CD14-positive monocyte (primary cell): ENCODE results near the gene PKIB. TPM values are rescaled to one million over a fixed set of nuclear protein-coding genes. Genes with fewer than 3 reads are reported as not detected.

Source experiments
- DNase-seq, 3 donors: peaks; one replicate each; pipeline ENCODE4 v3.0.0-alpha.2; 2011 to 2022
- H2AFZ ChIP-seq: 2 replicates; pipeline ENCODE4 v1.6.0; 2012; ENCODE audit warnings: mild to moderate bottlenecking, low read depth, low read length, inconsistent platforms; ENCODE audit not compliant: insufficient read depth, poor library complexity, severe bottlenecking
- H3K27ac ChIP-seq, 2 donors: 1 replicate in 1 of 2; 2 replicates in 1 of 2; pipeline ENCODE4 v1.5.1; 2012 to 2013; ENCODE audit warnings: low read length in 2 of 2, control low read depth in 1 of 2, inconsistent platforms in 1 of 2, low read depth in 1 of 2, mild to moderate bottlenecking in 1 of 2
- H3K27me3 ChIP-seq, 2 donors: one replicate each; pipeline versions ENCODE4 v1.6.0 to v1.6.1; 2011 to 2013; ENCODE audit warnings: low read length in 2 of 2; ENCODE audit not compliant: control insufficient read depth in 2 of 2, insufficient read depth in 2 of 2
- H3K36me3 ChIP-seq, 2 donors: replicated peaks in 1 of 2; 1 replicate in 1 of 2; 2 replicates in 1 of 2; pipeline versions ENCODE4 v1.5.1 to v1.6.1; 2012 to 2013; ENCODE audit warnings: low read length in 2 of 2, control low read depth in 1 of 2, inconsistent platforms in 1 of 2, mild to moderate bottlenecking in 1 of 2; ENCODE audit not compliant: insufficient read depth in 2 of 2, control insufficient read depth in 1 of 2
- H3K4me1 ChIP-seq, 2 donors: 1 replicate in 1 of 2; 2 replicates in 1 of 2; pipeline versions ENCODE4 v1.5.1 to v1.6.1; 2012 to 2013; ENCODE audit warnings: low read length in 2 of 2, control low read depth in 1 of 2, inconsistent platforms in 1 of 2, mild to moderate bottlenecking in 1 of 2, moderate library complexity in 1 of 2; ENCODE audit not compliant: insufficient read depth in 2 of 2, control insufficient read depth in 1 of 2
- H3K4me2 ChIP-seq: replicated peaks from 2 replicates; pipeline ENCODE3; 2012; ENCODE audit warnings: low read length, moderate library complexity, mild to moderate bottlenecking; ENCODE audit not compliant: poor library complexity, severe bottlenecking; ENCODE audit errors: extremely low read depth
- H3K4me3 ChIP-seq, 3 experiments: fragments of 200-600 bp in 1 of 3; sonication (generic) in 1 of 3; replicated peaks in 1 of 3; 1 replicate in 2 of 3; 2 replicates in 1 of 3; pipeline ENCODE4 v1.5.1; 2011 to 2013; ENCODE audit warnings: low read length in 3 of 3, mild to moderate bottlenecking in 3 of 3, control low read depth in 2 of 3, low read depth in 2 of 3, inconsistent platforms in 1 of 3, moderate library complexity in 1 of 3
- H3K79me2 ChIP-seq: 2 replicates; pipeline ENCODE4 v1.6.0; 2012; ENCODE audit warnings: mild to moderate bottlenecking, control low read depth, inconsistent platforms, low read length, moderate library complexity; ENCODE audit not compliant: insufficient read depth
- H3K9ac ChIP-seq: 2 replicates; pipeline ENCODE4 v1.6.0; 2017; ENCODE audit warnings: low read length, mild to moderate bottlenecking; ENCODE audit not compliant: insufficient read depth, poor library complexity, severe bottlenecking
- H3K9me3 ChIP-seq, 2 donors: replicated peaks in 1 of 2; 1 replicate in 1 of 2; 2 replicates in 1 of 2; pipeline versions ENCODE4 v1.5.1 to v1.6.1; 2012 to 2013; ENCODE audit warnings: low read length in 2 of 2, control low read depth in 1 of 2; ENCODE audit not compliant: control insufficient read depth in 1 of 2, insufficient read depth in 1 of 2
- H4K20me1 ChIP-seq: 2 replicates; pipeline ENCODE4 v1.6.0; 2012; ENCODE audit warnings: mild to moderate bottlenecking, low read length, control low read depth, moderate library complexity; ENCODE audit not compliant: insufficient read depth
- H3K27ac Mint-ChIP-seq, 7 donors: one replicate each; pipeline ENCODE4 v1.8.0; 2020; ENCODE audit warnings: mild to moderate bottlenecking in 7 of 7, mixed read lengths in 7 of 7, moderate library complexity in 6 of 7, inconsistent platforms in 2 of 7
- H3K27me3 Mint-ChIP-seq, 3 donors: one replicate each; pipeline ENCODE4 v1.8.0; 2021 to 2022; ENCODE audit warnings: low read depth in 3 of 3, mild to moderate bottlenecking in 3 of 3, mixed read lengths in 3 of 3, moderate library complexity in 3 of 3, inconsistent platforms in 1 of 3
- H3K36me3 Mint-ChIP-seq, 2 donors: one replicate each; pipeline ENCODE4 v1.8.0; 2020; ENCODE audit warnings: mixed read lengths in 2 of 2, inconsistent platforms in 1 of 2, mild to moderate bottlenecking in 1 of 2
- H3K4me1 Mint-ChIP-seq: one replicate; pipeline ENCODE4 v1.8.0; 2020; ENCODE audit warnings: mild to moderate bottlenecking, mixed read lengths
- H3K4me3 Mint-ChIP-seq, 2 donors: one replicate each; pipeline ENCODE4 v1.8.0; 2020; ENCODE audit warnings: mild to moderate bottlenecking in 2 of 2, mixed read lengths in 2 of 2, moderate library complexity in 1 of 2
- H3K9me3 Mint-ChIP-seq, 7 donors: one replicate each; pipeline ENCODE4 v1.8.0; 2020 to 2022; ENCODE audit warnings: mixed read lengths in 7 of 7, mild to moderate bottlenecking in 6 of 7, moderate library complexity in 6 of 7, inconsistent platforms in 2 of 7
- CTCF ChIP-seq: fragments of 200-600 bp; IDR thresholded peaks from one replicate; pipeline ENCODE4 v1.8.0; 2022; ENCODE audit warnings: antibody characterized with exemption, mild to moderate bottlenecking
- WGBS: methylation state at CpG from one replicate; pipeline ENCODE4 v1.1.5; 2013; ENCODE audit warnings: missing lambda C conversion rate; ENCODE audit not compliant: insufficient coverage; 5-methylcytosine and 5-hydroxymethylcytosine counted together
- intact Hi-C, 2 donors: fragments of 100-400 bp; cut with micrococcal nuclease; formaldehyde crosslinking; loops; one replicate each; pipeline versions ENCODE4 v1.15.0 to v1.15.1; 2023
- polyA plus RNA-seq, 3 donors: library from polyadenylated mRNA; depleted of rRNA in 1 of 3; unstranded in 2 of 3; stranded (reverse) in 1 of 3; fragments of 300-500 nt in 2 of 3; fragments of >200 nt in 1 of 3; fragmentation: Illumina TruSeq in 2 of 3; gene quantifications; 1 replicate in 2 of 3; 2 replicates in 1 of 3; pipeline ENCODE4 v1.2.3, GENCODE V29; 2012 to 2021

Gene PKIB
- polyA plus RNA-seq, 3 donors = 1.3 to 2.0 (median 1.4) TPM

GRCh38 chr6:122657601-122658000, 47.4 kb downstream of the PKIB start:
- no peaks in the 10 kb centered on the region for H3K4me1 Mint-ChIP-seq
- no peak for DNase-seq
- H3K4me3 Mint-ChIP-seq = no peak overlapping the region
- no peak for TF ChIP-seq CTCF
- no peaks in the 10 kb centered on the region for H4K20me1 ChIP-seq
- H3K36me3 Mint-ChIP-seq = no peaks in the 10 kb centered on the region
- H3K27ac ChIP-seq = no peak overlapping the region
- peaks cover 0 to 3% (median 0%) of the 10 kb centered on the region in 7 donors for H3K9me3 Mint-ChIP-seq
- no peaks in the 10 kb centered on the region for H3K4me1 ChIP-seq
- H3K27ac Mint-ChIP-seq = no peak overlapping the region
- no peak overlapping the region for H3K4me3 ChIP-seq
- H3K4me2 ChIP-seq = no peak overlapping the region
- H2AFZ ChIP-seq = no peak overlapping the region
- H3K27me3 Mint-ChIP-seq = peaks cover 0 to 2% (median 2%) of the 10 kb centered on the region in 3 donors
- no peaks in the 10 kb centered on the region for H3K9me3 ChIP-seq
- no CpG with 5 or more reads among the region's 1 CpG for WGBS
- no peak overlapping the region for H3K9ac ChIP-seq
- no peaks in the 10 kb centered on the region for H3K79me2 ChIP-seq
- no peaks in the 10 kb centered on the region for H3K27me3 ChIP-seq
- intact Hi-C loops = no loop called here
- H3K36me3 ChIP-seq = no peaks in the 10 kb centered on the region

- no peak overlapping the region for H3K4me3 Mint-ChIP-seq
- H3K36me3 ChIP-seq = no peaks in the 10 kb centered on the region
- H3K4me1 Mint-ChIP-seq = no peaks in the 10 kb centered on the region
- H3K4me1 ChIP-seq = no peaks in the 10 kb centered on the region
- no peak for DNase-seq
- no peaks in the 10 kb centered on the region for H4K20me1 ChIP-seq
- no peak for TF ChIP-seq CTCF
- H2AFZ ChIP-seq = no peak overlapping the region
- H3K79me2 ChIP-seq = no peaks in the 10 kb centered on the region
- no peak overlapping the region for H3K27ac ChIP-seq
- intact Hi-C loops = no loop called here
- no peak overlapping the region for H3K27ac Mint-ChIP-seq
- no peak overlapping the region for H3K9ac ChIP-seq
- H3K9me3 ChIP-seq = no peaks in the 10 kb centered on the region
- no peak overlapping the region for H3K4me3 ChIP-seq
- H3K4me2 ChIP-seq = no peak overlapping the region
- H3K9me3 Mint-ChIP-seq = peaks cover 0 to 3% (median 0%) of the 10 kb centered on the region in 7 donors
- peaks cover 0 to 2% (median 1%) of the 10 kb centered on the region in 3 donors for H3K27me3 Mint-ChIP-seq
- H3K36me3 Mint-ChIP-seq = no peaks in the 10 kb centered on the region
- WGBS = no CpG with 5 or more reads among the region's 3 CpGs
- no peaks in the 10 kb centered on the region for H3K27me3 ChIP-seq
Observed at GRCh38 chr6:122660296-122660695, 50.1 kb downstream of the PKIB start.
